K562 (cell line): ENCODE results near the gene IDUA. TPM values are rescaled to one million over a fixed set of nuclear protein-coding genes. Genes with fewer than 3 reads are reported as not detected.

Source experiments
- ATAC-seq: fragments of 200-7000 bp; cut with Tn5 transposase; 3 replicates; pipeline ENCODE4 v1.9.1; 2020; ENCODE audit warnings: moderate library complexity
- BruUV-seq: library from RNA; stranded (reverse); fragments of 400-500 nt; replicated peaks from 2 replicates; lab custom pipeline; 2021; lab: Mats Ljungman, UMichigan
- CTCF ChIA-PET: fragments of 300-600 bp; formaldehyde crosslinking; extraction: SDS; loops from one replicate; lab custom pipeline; 2021; ENCODE audit warnings: low intra/inter-chr PET ratio; lab: Yijun Ruan, JAX
- POLR2A ChIA-PET: fragments of 300-600, 350-650 bp; sonication (Branson Sonifier 250); formaldehyde crosslinking; extraction: SDS; loops from one replicate; lab custom pipeline; 2021; ENCODE audit warnings: antibody characterized with exemption, inconsistent platforms; lab: Yijun Ruan, JAX
- DNase-seq, 4 experiments: peaks; one replicate each; pipeline versions ENCODE4 v3.0.0 to v3.0.0-alpha.2; 2011 to 2018; ENCODE audit warnings: low spot score in 3 of 4, mixed read lengths in 3 of 4; ENCODE audit errors: extremely low read depth in 1 of 4
- FAIRE-seq: peaks from 2 replicates; lab custom pipeline; 2011; peaks lifted over from hg19 to GRCh38; lab: Jason Lieb, UNC
- H2AFZ ChIP-seq: 2 replicates; pipeline ENCODE4 v1.6.0; 2011; ENCODE audit warnings: low read depth, low read length, control low read depth, inconsistent platforms
- H3K27ac ChIP-seq: fragments of 200-600 bp; 3 replicates; pipeline ENCODE4 v1.8.0; 2011; ENCODE audit warnings: low read depth, mild to moderate bottlenecking, control low read depth, inconsistent platforms, low read length, moderate library complexity, mixed read lengths; ENCODE audit errors: extremely low read depth
- H3K27me3 ChIP-seq, 2 experiments: fragments of 300-600 bp in 1 of 2; 2 replicates in 1 of 2; 3 replicates in 1 of 2; pipeline versions ENCODE4 v1.6.0 to v1.8.0; 2011; ENCODE audit warnings: inconsistent platforms in 2 of 2, low read length in 2 of 2, mild to moderate bottlenecking in 1 of 2, mixed read lengths in 1 of 2, moderate library complexity in 1 of 2; ENCODE audit not compliant: control insufficient read depth in 2 of 2, insufficient read depth in 2 of 2
- H3K36me3 ChIP-seq: fragments of 300-600 bp; 3 replicates; pipeline ENCODE4 v1.8.0; 2011; ENCODE audit warnings: mild to moderate bottlenecking, low read length, inconsistent platforms; ENCODE audit not compliant: control insufficient read depth, insufficient read depth
- H3K4me1 ChIP-seq, 2 experiments: fragments of 200-600 bp in 1 of 2; replicated peaks in 1 of 2; 2 replicates in 1 of 2; 3 replicates in 1 of 2; pipeline versions ENCODE4 v1.5.1 to v1.8.0; 2011; ENCODE audit warnings: inconsistent platforms in 2 of 2, low read length in 2 of 2, mild to moderate bottlenecking in 1 of 2, mixed read lengths in 1 of 2, moderate library complexity in 1 of 2; ENCODE audit not compliant: control insufficient read depth in 2 of 2, insufficient read depth in 2 of 2
- H3K4me2 ChIP-seq: 2 replicates; pipeline ENCODE4 v1.6.1; 2011; ENCODE audit warnings: low read length, control low read depth, inconsistent platforms, mixed read lengths; ENCODE audit not compliant: insufficient read depth
- H3K4me3 ChIP-seq: fragments of 200-600 bp; sonication (generic), shearing (Covaris generic); 2 replicates; pipeline ENCODE4 v1.5.1; 2016; ENCODE audit warnings: control low read depth, inconsistent platforms
- H3K79me2 ChIP-seq: fragments of 200-600 bp; 3 replicates; pipeline ENCODE4 v1.8.0; 2011; ENCODE audit warnings: low read length, inconsistent platforms; ENCODE audit not compliant: control insufficient read depth, insufficient read depth
- H3K9ac ChIP-seq, 2 experiments: 2 replicates each; pipeline versions ENCODE4 v1.6.0 to v1.6.1; 2011; ENCODE audit warnings: low read depth in 2 of 2, low read length in 2 of 2, control low read depth in 1 of 2, inconsistent platforms in 1 of 2, mild to moderate bottlenecking in 1 of 2, mixed read lengths in 1 of 2; ENCODE audit not compliant: insufficient read depth in 1 of 2
- H3K9me1 ChIP-seq: one replicate; pipeline ENCODE4 v1.6.0; 2011; ENCODE audit warnings: inconsistent platforms, mild to moderate bottlenecking, low read length, moderate library complexity; ENCODE audit not compliant: control insufficient read depth, insufficient read depth
- H3K9me3 ChIP-seq: replicated peaks from 2 replicates; pipeline ENCODE4 v1.5.1; 2011; ENCODE audit warnings: low read depth, low read length, inconsistent platforms; ENCODE audit not compliant: control insufficient read depth, insufficient read depth
- H4K20me1 ChIP-seq: replicated peaks from 2 replicates; pipeline ENCODE4 v1.6.1; 2011; ENCODE audit warnings: low read length, inconsistent platforms, mixed read lengths; ENCODE audit not compliant: control insufficient read depth, insufficient read depth
- EZH2 ChIP-seq: IDR thresholded peaks from 2 replicates; pipeline ENCODE4 v1.6.1; 2012; ENCODE audit warnings: low read depth, mild to moderate bottlenecking, inconsistent platforms, low read length, borderline replicate concordance
- HNRNPK ChIP-seq: fragments of 200-400 bp; formaldehyde crosslinking; IDR thresholded peaks from one replicate; pipeline ENCODE4 v1.6.1; 2018; ENCODE audit warnings: mild to moderate bottlenecking, low read depth, low read length; ENCODE audit not compliant: poor library complexity, severe bottlenecking
- KDM4B ChIP-seq, 2 experiments: fragments of 450-650 bp in 1 of 2; sonication (generic) in 1 of 2; IDR thresholded peaks; 2 replicates each; pipeline ENCODE4 v1.6.1; 2016 to 2017; ENCODE audit warnings: borderline replicate concordance in 2 of 2, antibody characterized with exemption in 1 of 2, low read depth in 1 of 2, mild to moderate bottlenecking in 1 of 2
- KDM5B ChIP-seq: fragments of 200-600 bp; sonication (generic); IDR thresholded peaks from 2 replicates; pipeline ENCODE4 v1.6.1; 2012; ENCODE audit warnings: low read depth, mild to moderate bottlenecking, moderate library complexity, low read length, control low read depth, inconsistent platforms; ENCODE audit not compliant: insufficient replicate concordance
- SOX6 ChIP-seq: fragments of 450-650 bp; IDR thresholded peaks from 2 replicates; pipeline ENCODE4 v1.6.1; 2014; ENCODE audit warnings: mild to moderate bottlenecking
- SRSF9 ChIP-seq: fragments of 200-400 bp; formaldehyde crosslinking; IDR thresholded peaks from 2 replicates; pipeline ENCODE4 v1.6.1; 2017; ENCODE audit warnings: low read depth, low read length, borderline replicate concordance
- ZBTB17 ChIP-seq: fragments of 450-650 bp; formaldehyde crosslinking; IDR thresholded peaks from 2 replicates; pipeline ENCODE4 v1.4.0; 2020; ENCODE audit warnings: mild to moderate bottlenecking
- ZFX ChIP-seq: sonication (generic); formaldehyde crosslinking; IDR thresholded peaks from 2 replicates; pipeline ENCODE4 v1.8.0; 2022; ENCODE audit warnings: mild to moderate bottlenecking, missing genetic modification reagents, moderate library complexity
- ZNF121 ChIP-seq: sonication (generic); formaldehyde crosslinking; conservative IDR thresholded peaks from 2 replicates; pipeline ENCODE4 v1.8.0; 2022; ENCODE audit warnings: missing genetic modification reagents
- ZNF644 ChIP-seq: fragments of 200-800 bp; sonication (Bioruptor generic); IDR thresholded peaks from 2 replicates; pipeline ENCODE4 v1.6.1; 2016; ENCODE audit warnings: low read depth, missing genetic modification characterization, missing compliant biosample characterization
- WGBS: fragments of 100-300 bp; shearing (Covaris generic); methylation state at CpG from one replicate; pipeline ENCODE4 v1.1.6; 2016; ENCODE audit warnings: low coverage, mixed read lengths; ENCODE audit not compliant: insufficient coverage; ENCODE audit errors: missing lambda C conversion rate; 5-methylcytosine and 5-hydroxymethylcytosine counted together
- in situ Hi-C: fragments of 300-500 bp; cut with MboI; formaldehyde crosslinking; loops from 4 replicates; pipeline ENCODE4 v1.15.0; 2018; ENCODE audit warnings: inconsistent platforms, mixed read lengths
- intact Hi-C: fragments of 100-400 bp; cut with micrococcal nuclease; formaldehyde crosslinking; loops from 2 replicates; pipeline ENCODE4 v1.14.2; 2022
- polyA plus RNA-seq, 8 experiments: library from polyadenylated mRNA; depleted of rRNA in 4 of 8; stranded (reverse) in 5 of 8; unstranded in 3 of 8; fragments of >200 nt; fragmentation: Nextera tagmentation in 2 of 8; fragmentation: Illumina TruSeq in 1 of 8; extraction: Ambion mirVana in 2 of 8; extraction: Trizol in 1 of 8; gene quantifications; 2 replicates each; pipeline versions ENCODE4 v1.2.1 to v1.2.3, GENCODE V29; 2011 to 2014; ENCODE audit warnings: inconsistent platforms in 1 of 8, missing spikeins in 1 of 8
- total RNA-seq, 7 experiments: library from RNA; depleted of rRNA in 6 of 7; stranded (reverse); fragments of >200 nt in 6 of 7; fragmentation: Illumina TruSeq in 2 of 7; extraction: Trizol in 2 of 7; gene quantifications; 2 replicates each; pipeline versions ENCODE4 v1.2.1 to v1.2.3, GENCODE V29; 2011 to 2021; ENCODE audit warnings: low replicate concordance in 1 of 7
- TF ChIP-seq, protein P1 (sequence below): fragments of 250-450 bp; sonication (Bioruptor Pico); IDR thresholded peaks from 2 replicates; pipeline ENCODE4 v1.5.0; 2022; ENCODE audit warnings: mild to moderate bottlenecking
- TF ChIP-seq, protein P2 (sequence below), 2 experiments: fragments of 200-800 bp in 1 of 2; sonication (Bioruptor generic) in 1 of 2; sonication (generic) in 1 of 2; formaldehyde crosslinking in 1 of 2; IDR thresholded peaks in 1 of 2; conservative IDR thresholded peaks in 1 of 2; 2 replicates each; pipeline versions ENCODE4 v1.5.0 to v1.6.1; 2016 to 2020; ENCODE audit warnings: missing compliant biosample characterization in 1 of 2, missing genetic modification characterization in 1 of 2, missing genetic modification reagents in 1 of 2

The IDUA gene
- total and polyA plus RNA-seq, 9 of the 15 experiments (the other 6 are each of a cell fraction or from before 2014, with no cell fraction given) = 0.04 to 16.1 (median 1.2) TPM

DNA sequence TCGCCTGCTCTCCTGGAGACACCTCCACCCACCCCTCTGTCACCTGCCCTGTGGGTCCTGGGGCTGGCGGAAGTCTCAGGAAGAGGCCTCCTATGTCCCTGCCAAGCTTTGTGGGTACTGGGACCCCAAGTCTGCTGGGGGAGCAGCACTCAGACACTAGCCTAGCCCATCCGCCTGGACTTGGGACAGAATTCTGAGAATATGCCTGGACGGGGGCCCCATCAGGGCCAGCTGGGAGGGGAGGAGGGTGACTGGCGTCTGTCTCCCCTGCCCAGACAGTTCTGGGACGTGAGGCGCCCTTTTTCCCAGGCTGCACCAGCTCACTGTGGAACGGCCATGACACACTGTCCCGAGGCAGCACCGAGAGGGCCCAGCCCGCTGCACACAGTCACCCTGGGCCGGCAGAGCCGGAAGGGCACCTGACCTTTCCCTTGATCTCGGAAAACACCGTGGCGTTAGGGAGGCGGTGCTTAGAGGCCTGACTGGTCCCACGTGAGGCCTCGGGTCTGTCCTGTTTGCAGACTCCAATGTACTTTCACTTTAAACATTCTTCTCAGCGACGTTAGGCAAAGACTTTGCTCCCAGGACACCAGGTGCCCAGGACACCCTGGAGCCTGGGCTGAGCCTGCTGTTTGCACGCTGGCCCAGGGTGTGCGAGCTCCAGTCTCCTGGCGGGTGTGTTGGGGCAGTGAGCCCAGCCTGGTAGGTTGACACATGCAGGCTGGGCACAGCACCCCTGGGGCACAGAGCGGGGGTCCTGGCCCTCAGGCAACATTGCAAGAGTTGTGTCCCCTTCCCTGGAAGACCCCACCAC lies 5.7 kb downstream of the IDUA start (continued):
- TF ChIP-seq EZH2 = no peak

DNA sequence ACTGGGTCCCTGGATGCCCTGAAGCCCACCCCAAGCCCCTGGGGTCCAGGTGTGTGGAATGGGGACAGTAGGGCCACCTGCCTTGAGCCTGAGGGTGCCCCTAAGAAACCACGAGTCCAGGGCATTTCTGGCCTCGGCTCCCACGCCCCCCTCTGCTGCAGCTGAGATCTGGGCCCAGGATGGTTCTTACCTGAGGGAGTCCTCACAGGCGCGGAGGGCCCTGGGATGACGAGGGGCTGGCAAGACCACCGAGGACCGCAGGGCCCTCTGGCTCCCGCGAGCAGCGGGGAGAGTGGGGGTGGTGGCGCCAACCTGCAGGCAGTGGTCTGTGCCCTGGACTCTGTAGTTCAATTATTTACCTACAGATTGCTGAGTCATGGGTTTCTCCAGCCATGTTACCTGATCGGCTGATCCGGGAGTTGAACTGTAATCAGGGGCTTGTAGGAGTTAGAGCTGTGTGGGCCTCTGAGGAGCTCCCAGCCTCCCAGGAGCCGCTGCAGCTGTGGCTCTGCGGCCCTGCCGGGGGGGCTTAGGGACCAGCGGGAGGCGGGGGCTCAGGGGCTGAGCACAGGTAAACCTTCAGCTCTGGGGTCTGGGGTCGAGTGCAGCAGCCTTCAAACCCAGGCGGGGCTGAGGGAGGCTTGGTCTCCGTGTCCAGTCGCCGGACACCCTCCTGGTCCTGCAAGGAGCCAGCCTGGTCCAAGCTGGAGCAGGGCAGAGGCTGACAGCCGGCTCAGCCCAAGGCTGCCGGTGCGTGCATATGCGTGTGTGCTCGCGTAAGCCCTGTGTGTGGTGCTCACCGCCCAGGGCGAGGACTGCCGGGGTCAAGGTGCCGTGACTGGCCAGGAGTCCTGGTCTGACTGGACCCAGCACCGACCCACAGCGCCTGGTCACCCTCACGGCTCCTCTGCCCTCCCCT lies 6.5 kb downstream of the IDUA start, which contains the start of gene SLC26A1:
SLC26A1 (minus strand) TSS at position 294 of the 919 bp plus-strand sequence. CDS start 1,701 bp downstream, outside the sequence.
- DNase-seq (peak; percentile 49 to 84 (median 61)), FAIRE-seq (peak; percentile 85), ATAC-seq (peak; percentile 57)
- Histone ChIP-seq H3K4me1 (peaks cover 41 to 95% of the 10 kb centered on the region in 2 experiments), H2AFZ (peak within 1 kb of the TSS; percentile 84), H3K9ac (peak within 1 kb of the TSS; percentile 75 to 96), H3K27ac (peak within 1 kb of the TSS; percentile 82), H3K79me2 (peaks cover 23% of the 10 kb centered on the region; the same call in 2 of the 3 replicates), H3K9me3 (no peaks in the 10 kb centered on the region), H3K4me3 (peak within 1 kb of the TSS; percentile 24), H4K20me1 (no peaks in the 10 kb centered on the region), H3K36me3 (peaks cover 22% of the 10 kb centered on the region; the same call in 1 of the 3 replicates), H3K9me1 (no peaks in the 10 kb centered on the region), H3K27me3 (no peaks in the 10 kb centered on the region), H3K4me2 (peak within 1 kb of the TSS; percentile 82)
- ChIA-PET CTCF (no interaction called here), POLR2A (interaction anchor here (0.6 to 1.7 kb wide), 7 partner anchors 8 to 525 kb away, joined by 3 to 6 read pairs (median 4); no protein-coding TSS in a partner anchor)
- in situ Hi-C loops = no loop called here
- BruUV-seq = TSS peak; percentile 58
- intact Hi-C loops = loop anchor here (10.0 kb wide), 1 partner anchor 51 kb away; no protein-coding TSS in a partner anchor
- 10% methylated on average over 34 of the region's 37 CpGs for WGBS
- no peak for TF ChIP-seq ZNF121 (CRISPR knock-in tag)
- no peak for TF ChIP-seq ZNF644
- no peak for TF ChIP-seq KDM4B (IDR thresholded peaks at IDR 0.05; ENCODE audit: borderline replicate concordance in 2 of 2, low read depth in 1 of 2)
- TF ChIP-seq, protein P1, sequence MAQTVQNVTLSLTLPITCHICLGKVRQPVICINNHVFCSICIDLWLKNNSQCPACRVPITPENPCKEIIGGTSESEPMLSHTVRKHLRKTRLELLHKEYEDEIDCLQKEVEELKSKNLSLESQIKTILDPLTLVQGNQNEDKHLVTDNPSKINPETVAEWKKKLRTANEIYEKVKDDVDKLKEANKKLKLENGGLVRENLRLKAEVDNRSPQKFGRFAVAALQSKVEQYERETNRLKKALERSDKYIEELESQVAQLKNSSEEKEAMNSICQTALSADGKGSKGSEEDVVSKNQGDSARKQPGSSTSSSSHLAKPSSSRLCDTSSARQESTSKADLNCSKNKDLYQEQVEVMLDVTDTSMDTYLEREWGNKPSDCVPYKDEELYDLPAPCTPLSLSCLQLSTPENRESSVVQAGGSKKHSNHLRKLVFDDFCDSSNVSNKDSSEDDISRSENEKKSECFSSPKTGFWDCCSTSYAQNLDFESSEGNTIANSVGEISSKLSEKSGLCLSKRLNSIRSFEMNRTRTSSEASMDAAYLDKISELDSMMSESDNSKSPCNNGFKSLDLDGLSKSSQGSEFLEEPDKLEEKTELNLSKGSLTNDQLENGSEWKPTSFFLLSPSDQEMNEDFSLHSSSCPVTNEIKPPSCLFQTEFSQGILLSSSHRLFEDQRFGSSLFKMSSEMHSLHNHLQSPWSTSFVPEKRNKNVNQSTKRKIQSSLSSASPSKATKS (CRISPR knock-in tag) = no peak
- TF ChIP-seq ZFX = peak; percentile 75
- no peak for TF ChIP-seq SRSF9
- TF ChIP-seq, protein P2, sequence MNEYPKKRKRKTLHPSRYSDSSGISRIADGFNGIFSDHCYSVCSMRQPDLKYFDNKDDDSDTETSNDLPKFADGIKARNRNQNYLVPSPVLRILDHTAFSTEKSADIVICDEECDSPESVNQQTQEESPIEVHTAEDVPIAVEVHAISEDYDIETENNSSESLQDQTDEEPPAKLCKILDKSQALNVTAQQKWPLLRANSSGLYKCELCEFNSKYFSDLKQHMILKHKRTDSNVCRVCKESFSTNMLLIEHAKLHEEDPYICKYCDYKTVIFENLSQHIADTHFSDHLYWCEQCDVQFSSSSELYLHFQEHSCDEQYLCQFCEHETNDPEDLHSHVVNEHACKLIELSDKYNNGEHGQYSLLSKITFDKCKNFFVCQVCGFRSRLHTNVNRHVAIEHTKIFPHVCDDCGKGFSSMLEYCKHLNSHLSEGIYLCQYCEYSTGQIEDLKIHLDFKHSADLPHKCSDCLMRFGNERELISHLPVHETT (CRISPR knock-in tag; conservative IDR thresholded peaks at IDR 0.05 in 1 of 2, IDR thresholded peaks at IDR 0.05 in 1 of 2) = no peak; a peak in 1 of 4 replicates
- no peak for TF ChIP-seq SOX6
- no peak for TF ChIP-seq HNRNPK
- TF ChIP-seq ZBTB17 (CRISPR knock-in tag) = 0 out of 2 replicates have a peak, but pooled peaks have one; percentile 36
- peak; percentile 31 for TF ChIP-seq KDM5B
